Lung (tissue), 12 donors: Measurements from ENCODE around the gene EXPH5. TPM values are rescaled to one million over a fixed set of nuclear protein-coding genes. Genes with fewer than 3 reads are reported as not detected.
"Not testable (repeated sequence)": the region's sequence is repeated elsewhere in the genome, so short reads cannot be mapped to it uniquely, and the experiment has no call there.

Source experiments
- ATAC-seq: fragments of 200-7000 bp; cut with Tn5 transposase; one replicate; pipeline ENCODE4 v1.9.1; 2020; ENCODE audit warnings: moderate number of reproducible peaks; ENCODE audit not compliant: insufficient read depth, low FRiP score
- DNase-seq, 3 donors: peaks; one replicate each; pipeline ENCODE4 v3.0.0-alpha.2; 2013 to 2017
- H3K27ac ChIP-seq, 2 donors: one replicate each; pipeline ENCODE4 v1.5.1; 2013; ENCODE audit warnings: mild to moderate bottlenecking in 2 of 2, moderate library complexity in 2 of 2, control low read depth in 1 of 2, inconsistent platforms in 1 of 2, low read depth in 1 of 2, low read length in 1 of 2
- H3K27me3 ChIP-seq, 3 donors: one replicate each; pipeline ENCODE4 v1.5.1; 2013; ENCODE audit warnings: low read length in 2 of 3; ENCODE audit not compliant: control insufficient read depth in 3 of 3, insufficient read depth in 3 of 3
- H3K36me3 ChIP-seq, 4 donors: one replicate each; pipeline ENCODE4 v1.5.1; 2013; ENCODE audit warnings: low read length in 4 of 4, mild to moderate bottlenecking in 1 of 4, moderate library complexity in 1 of 4; ENCODE audit not compliant: control insufficient read depth in 4 of 4, insufficient read depth in 4 of 4
- H3K4me1 ChIP-seq, 5 donors: one replicate each; pipeline ENCODE4 v1.5.1; 2013; ENCODE audit warnings: low read length in 5 of 5, mild to moderate bottlenecking in 2 of 5, moderate library complexity in 1 of 5; ENCODE audit not compliant: control insufficient read depth in 5 of 5, insufficient read depth in 5 of 5
- H3K4me3 ChIP-seq: one replicate; pipeline ENCODE4 v1.5.1; 2013; ENCODE audit warnings: mild to moderate bottlenecking, control low read depth, moderate library complexity
- H3K9ac ChIP-seq, 2 donors: one replicate each; pipeline ENCODE4 v1.5.1; 2013; ENCODE audit warnings: low read length in 2 of 2, control low read depth in 1 of 2; ENCODE audit not compliant: insufficient read depth in 1 of 2
- H3K9me3 ChIP-seq, 4 donors: one replicate each; pipeline ENCODE4 v1.5.1; 2013; ENCODE audit warnings: low read length in 3 of 4, mild to moderate bottlenecking in 1 of 4, moderate library complexity in 1 of 4; ENCODE audit not compliant: control insufficient read depth in 4 of 4, insufficient read depth in 3 of 4
- WGBS, 2 donors: extraction: QIAGEN DNeasy Blood & Tissue Kit; methylation state at CpG; one replicate each; pipeline ENCODE4 v1.1.7; 2013; 5-methylcytosine and 5-hydroxymethylcytosine counted together
- polyA plus RNA-seq, 2 donors: library from polyadenylated mRNA; stranded (reverse); fragments of 200-250 nt; gene quantifications; one replicate each; pipeline ENCODE4 v1.2.1, GENCODE V29; 2013
- total RNA-seq, 2 donors: library from RNA; depleted of rRNA in 1 of 2; stranded (reverse); fragments of >200 nt in 1 of 2; gene quantifications; one replicate each; pipeline ENCODE4 v1.2.1, GENCODE V29; 2014 to 2021
- TF ChIP-seq, protein P1 (sequence below): IDR thresholded peaks from 2 replicates; pipeline ENCODE4 v1.5.1; 2012; ENCODE audit warnings: mild to moderate bottlenecking; ENCODE audit errors: control extremely low read depth, extremely low read depth
- donor health status: control.
- donor health status: control.
- donor health status: Bipolar disorder and iron deficiency.
- donor health status: healthy.
- donor health status: DM: yes; HTN: yes; CAD: no.

EXPH5 gene
- total and polyA plus RNA-seq, 4 donors: 1.1 to 28.8 (median 15.2) TPM

- TF ChIP-seq, protein P1, sequence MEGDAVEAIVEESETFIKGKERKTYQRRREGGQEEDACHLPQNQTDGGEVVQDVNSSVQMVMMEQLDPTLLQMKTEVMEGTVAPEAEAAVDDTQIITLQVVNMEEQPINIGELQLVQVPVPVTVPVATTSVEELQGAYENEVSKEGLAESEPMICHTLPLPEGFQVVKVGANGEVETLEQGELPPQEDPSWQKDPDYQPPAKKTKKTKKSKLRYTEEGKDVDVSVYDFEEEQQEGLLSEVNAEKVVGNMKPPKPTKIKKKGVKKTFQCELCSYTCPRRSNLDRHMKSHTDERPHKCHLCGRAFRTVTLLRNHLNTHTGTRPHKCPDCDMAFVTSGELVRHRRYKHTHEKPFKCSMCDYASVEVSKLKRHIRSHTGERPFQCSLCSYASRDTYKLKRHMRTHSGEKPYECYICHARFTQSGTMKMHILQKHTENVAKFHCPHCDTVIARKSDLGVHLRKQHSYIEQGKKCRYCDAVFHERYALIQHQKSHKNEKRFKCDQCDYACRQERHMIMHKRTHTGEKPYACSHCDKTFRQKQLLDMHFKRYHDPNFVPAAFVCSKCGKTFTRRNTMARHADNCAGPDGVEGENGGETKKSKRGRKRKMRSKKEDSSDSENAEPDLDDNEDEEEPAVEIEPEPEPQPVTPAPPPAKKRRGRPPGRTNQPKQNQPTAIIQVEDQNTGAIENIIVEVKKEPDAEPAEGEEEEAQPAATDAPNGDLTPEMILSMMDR: no peak
- WGBS, 2 donors: 66 to 76% methylated on average over 3 of the region's 3 CpGs
- no peaks in the 10 kb centered on the region for H3K36me3 ChIP-seq
- H3K4me1 ChIP-seq: no peaks in the 10 kb centered on the region
- no peak overlapping the region for H3K4me3 ChIP-seq
- no peak overlapping the region for H3K9ac ChIP-seq
- no peak for DNase-seq
- no peaks in the 10 kb centered on the region for H3K9me3 ChIP-seq
- H3K27me3 ChIP-seq: no peaks in the 10 kb centered on the region
- no peak for ATAC-seq
- no peak overlapping the region for H3K27ac ChIP-seq
Observed at GRCh38 chr11:108606495-108607160, 13.1 kb upstream of the EXPH5 start.

- TF ChIP-seq, protein P1: no peak
- no peak for ATAC-seq
- Histone ChIP-seq H3K4me1 (no peaks in the 10 kb centered on the region), H3K36me3 (no peaks in the 10 kb centered on the region), H3K9me3 (no peaks in the 10 kb centered on the region), H3K4me3 (no peak overlapping the region), H3K27ac (no peak overlapping the region), H3K27me3 (no peaks in the 10 kb centered on the region), H3K9ac (no peak overlapping the region)
- no peak for DNase-seq
- 78 to 86% methylated on average over 5 of the region's 5 CpGs for WGBS, 2 donors
Observed at GRCh38 chr11:108606070-108606469, 12.5 kb upstream of the EXPH5 start.

GRCh38 chr11:108602818-108603217 lies 9.2 kb upstream of the EXPH5 start:
- not testable (repeated sequence) for H3K4me1 ChIP-seq, H3K9ac ChIP-seq, H3K9me3 ChIP-seq, DNase-seq, H3K27me3 ChIP-seq, H3K27ac ChIP-seq, H3K4me3 ChIP-seq, ATAC-seq, H3K36me3 ChIP-seq
- 69 to 74% methylated on average over 5 of the region's 5 CpGs for WGBS, 2 donors

DNA sequence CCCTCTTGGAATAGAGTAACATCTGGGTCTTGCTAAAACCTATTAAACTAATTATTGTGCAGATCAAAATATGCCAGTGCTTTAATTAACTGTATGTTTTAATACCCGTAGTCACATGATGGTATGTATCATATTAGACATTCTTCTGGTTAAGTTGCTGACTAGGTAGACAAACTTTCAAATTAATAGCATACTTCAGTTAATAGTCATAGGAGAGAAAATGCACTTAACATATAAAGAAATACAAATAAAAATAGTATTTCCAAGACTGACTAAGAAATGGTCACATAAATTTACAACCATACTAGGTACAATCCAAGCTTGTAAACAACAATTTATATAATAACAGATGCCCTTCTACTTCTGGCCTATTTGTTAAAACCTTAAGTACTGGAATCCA lies 7.6 kb upstream of the EXPH5 start:
- Histone ChIP-seq H3K36me3 (no peaks in the 10 kb centered on the region), H3K27me3 (no peaks in the 10 kb centered on the region), H3K4me3 (no peak overlapping the region), H3K9ac (no peak overlapping the region), H3K27ac (no peak overlapping the region), H3K9me3 (no peaks in the 10 kb centered on the region), H3K4me1 (peaks cover 0 to 2% (median 0%) of the 10 kb centered on the region in 5 donors)
- WGBS, 2 donors: 77 to 98% methylated on average over 1 of the region's 1 CpG
- DNase-seq (no peak), ATAC-seq (no peak)
- TF ChIP-seq, protein P1: no peak
